ENCODE measurements around the gene SAMD4A. TPM values are rescaled to one million over a fixed set of nuclear protein-coding genes. Genes with fewer than 3 reads are reported as not detected.

Gene SAMD4A
- total RNA-seq, 2 donors from 2014 or later: 11.2 to 15.3 TPM

DNA sequence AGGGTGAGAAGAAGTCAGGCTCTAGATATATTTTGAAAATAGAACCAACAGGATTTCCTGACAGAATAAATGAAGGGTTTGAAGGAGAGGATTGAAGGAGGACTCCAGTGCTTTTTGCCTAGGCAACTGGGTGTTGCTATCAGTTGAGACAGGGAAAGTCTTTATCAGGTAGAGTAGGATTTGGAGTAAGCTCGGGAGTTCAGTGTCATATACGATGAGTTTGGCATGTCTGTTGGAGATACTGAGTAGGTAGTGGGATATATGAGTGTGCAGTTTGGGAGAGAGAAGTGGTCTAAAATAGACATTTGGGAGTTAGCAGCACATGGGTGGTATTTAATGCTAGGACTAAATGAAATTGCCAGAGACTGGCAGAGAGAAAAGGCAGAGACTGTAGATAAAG, 141.2 kb downstream of the SAMD4A start:
- TF ChIP-seq POLR2A (IDR thresholded peaks at IDR 0.05) (no peak), CTCF (IDR thresholded peaks at IDR 0.05) (no peak)
- no peak overlapping the region for H3K4me3 ChIP-seq
- no peaks in the 10 kb centered on the region for H3K9me3 ChIP-seq
- DNase-seq (no peak), ATAC-seq (no peak)
- H3K4me1 ChIP-seq: no peaks in the 10 kb centered on the region
- intact Hi-C loops (cut with DNase I): no loop called here
- H3K27ac ChIP-seq: no peak overlapping the region
- 73 to 90% methylated on average over 2 of the region's 2 CpGs for WGBS, 2 donors
- H3K27me3 ChIP-seq: no peaks in the 10 kb centered on the region
- no peaks in the 10 kb centered on the region for H3K36me3 ChIP-seq (replicated peaks in 1 of 2; ENCODE audit: insufficient read depth in 1 of 2, low read depth in 2 of 2)

DNA sequence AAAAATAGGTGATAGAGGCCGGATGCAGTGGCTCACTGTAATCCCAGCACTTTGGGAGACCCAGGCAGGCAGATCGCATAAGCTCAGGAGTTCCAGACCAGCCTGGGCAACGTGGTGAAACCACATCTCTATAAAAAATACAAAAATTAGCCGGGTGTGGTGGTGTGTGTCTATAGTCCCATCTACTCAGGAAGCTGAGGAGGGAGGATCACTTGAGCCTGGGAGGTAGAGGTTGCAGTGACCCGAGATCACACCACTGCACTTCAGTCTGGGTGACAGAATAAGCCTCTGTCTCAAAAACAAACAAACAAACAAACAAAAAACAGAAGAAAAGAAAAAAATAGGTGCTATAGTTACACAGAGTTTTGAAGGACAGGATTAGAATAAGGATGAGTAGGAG, 142.1 kb downstream of the SAMD4A start:
- no peaks in the 10 kb centered on the region for H3K9me3 ChIP-seq
- H3K36me3 ChIP-seq (replicated peaks in 1 of 2; ENCODE audit: insufficient read depth in 1 of 2, low read depth in 2 of 2): no peaks in the 10 kb centered on the region
- WGBS, 2 donors: 88% methylated on average over 5 of the region's 5 CpGs
- H3K4me3 ChIP-seq: no peak overlapping the region
- no peaks in the 10 kb centered on the region for H3K27me3 ChIP-seq
- intact Hi-C loops (cut with DNase I): no loop called here
- DNase-seq (no peak), ATAC-seq (no peak)
- H3K4me1 ChIP-seq: no peaks in the 10 kb centered on the region
- H3K27ac ChIP-seq: no peak overlapping the region
- TF ChIP-seq POLR2A (IDR thresholded peaks at IDR 0.05) (no peak), CTCF (IDR thresholded peaks at IDR 0.05) (no peak)

- Histone ChIP-seq H3K36me3 (replicated peaks in 1 of 2; ENCODE audit: insufficient read depth in 1 of 2, low read depth in 2 of 2) (no peaks in the 10 kb centered on the region), H3K4me1 (no peaks in the 10 kb centered on the region), H3K27ac (no peak overlapping the region), H3K9me3 (no peaks in the 10 kb centered on the region), H3K27me3 (no peaks in the 10 kb centered on the region), H3K4me3 (no peak overlapping the region)
- TF ChIP-seq POLR2A (IDR thresholded peaks at IDR 0.05) (no peak), CTCF (IDR thresholded peaks at IDR 0.05) (no peak)
- 86 to 88% methylated on average over 2 of the region's 2 CpGs for WGBS, 2 donors
- ATAC-seq (no peak), DNase-seq (no peak)
- intact Hi-C loops (cut with DNase I): no loop called here
These were observed 142.5 kb downstream of the SAMD4A start for GRCh38 chr14:54709444-54709843.

DNA sequence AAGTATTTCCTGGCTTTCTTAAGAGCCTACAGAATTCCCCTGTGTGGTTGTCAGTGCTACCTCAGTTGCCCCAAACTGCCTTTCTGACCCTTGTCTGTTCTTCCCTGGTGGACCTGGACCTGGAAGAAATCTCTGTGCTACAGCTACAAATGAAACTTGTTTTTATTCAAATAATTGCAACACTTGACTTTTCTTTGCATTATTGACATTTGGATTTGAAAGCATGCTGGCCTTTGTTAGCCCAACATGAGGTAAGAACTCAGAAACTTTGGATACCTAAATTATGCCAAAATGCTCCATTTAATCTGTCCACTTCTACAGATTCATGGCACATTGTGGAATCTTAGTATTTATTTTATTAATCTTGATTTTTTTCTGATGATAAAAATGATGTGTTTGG, 142.9 kb downstream of the SAMD4A start:
- DNase-seq (no peak), ATAC-seq (no peak)
- Histone ChIP-seq H3K27me3 (no peaks in the 10 kb centered on the region), H3K4me1 (no peaks in the 10 kb centered on the region), H3K9me3 (no peaks in the 10 kb centered on the region), H3K4me3 (no peak overlapping the region), H3K36me3 (replicated peaks in 1 of 2; ENCODE audit: insufficient read depth in 1 of 2, low read depth in 2 of 2) (no peaks in the 10 kb centered on the region), H3K27ac (no peak overlapping the region)
- TF ChIP-seq POLR2A (IDR thresholded peaks at IDR 0.05) (no peak), CTCF (IDR thresholded peaks at IDR 0.05) (no peak)
- intact Hi-C loops (cut with DNase I): no loop called here

DNA sequence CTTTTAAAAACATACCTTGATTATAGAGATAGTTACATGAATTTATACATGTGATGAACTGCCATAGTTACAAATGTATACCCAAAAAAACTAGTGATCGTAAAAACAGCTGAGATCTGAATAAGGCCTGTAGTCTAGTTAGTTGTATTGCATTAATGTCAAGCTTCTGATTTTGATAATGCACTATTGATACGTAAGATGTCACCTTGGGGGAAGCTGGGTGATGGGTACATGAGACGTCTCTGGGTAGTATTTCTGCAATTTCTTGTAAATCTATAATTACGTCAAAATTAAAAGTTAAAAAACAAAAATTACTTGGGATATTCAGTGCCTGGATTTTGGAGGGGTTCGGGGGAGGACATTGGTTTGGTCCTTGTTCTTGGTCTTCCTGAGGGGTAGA, 144.4 kb downstream of the SAMD4A start:
- H3K27me3 ChIP-seq: no peaks in the 10 kb centered on the region
- WGBS, 2 donors: 92 to 96% methylated on average over 5 of the region's 5 CpGs
- no peak for ATAC-seq
- no peak overlapping the region for H3K4me3 ChIP-seq
- H3K4me1 ChIP-seq: no peaks in the 10 kb centered on the region
- intact Hi-C loops (cut with DNase I): no loop called here
- no peak for TF ChIP-seq CTCF (IDR thresholded peaks at IDR 0.05)
- no peak for TF ChIP-seq POLR2A (IDR thresholded peaks at IDR 0.05)
- H3K36me3 ChIP-seq (replicated peaks in 1 of 2; ENCODE audit: insufficient read depth in 1 of 2, low read depth in 2 of 2): no peaks in the 10 kb centered on the region
- H3K9me3 ChIP-seq: no peaks in the 10 kb centered on the region
- H3K27ac ChIP-seq: no peak overlapping the region
- DNase-seq: no peak
